Kidney (tissue), 14 donors: Measurements from ENCODE around the gene UROS. TPM values are rescaled to one million over a fixed set of nuclear protein-coding genes. Genes with fewer than 3 reads are reported as not detected.

Experiments
- DNase-seq, 5 donors: peaks; one replicate each; pipeline ENCODE4 v3.0.0-alpha.2; 2013 to 2020
- FAIRE-seq: peaks from 2 replicates; lab custom pipeline; 2012; peaks lifted over from hg19 to GRCh38; lab: Jason Lieb, UNC
- H3K27ac ChIP-seq, 2 donors: one replicate each; pipeline ENCODE4 v1.7.0; 2013; ENCODE audit warnings: low read depth in 2 of 2, low read length in 2 of 2, inconsistent platforms in 1 of 2
- H3K27me3 ChIP-seq: one replicate; pipeline ENCODE4 v1.7.1; 2013; ENCODE audit warnings: low read length, inconsistent platforms; ENCODE audit not compliant: control insufficient read depth, insufficient read depth
- H3K36me3 ChIP-seq, 3 donors: one replicate each; pipeline versions ENCODE4 v1.7.0 to v1.7.1; 2013; ENCODE audit warnings: low read length in 3 of 3, control low read depth in 1 of 3, inconsistent platforms in 1 of 3; ENCODE audit not compliant: insufficient read depth in 3 of 3, control insufficient read depth in 2 of 3
- H3K4me1 ChIP-seq, 3 donors: one replicate each; pipeline versions ENCODE4 v1.7.0 to v1.7.1; 2013; ENCODE audit warnings: low read length in 3 of 3, inconsistent platforms in 1 of 3, low read depth in 1 of 3; ENCODE audit not compliant: control insufficient read depth in 2 of 3, insufficient read depth in 2 of 3
- H3K4me3 ChIP-seq, 3 donors: one replicate each; pipeline versions ENCODE4 v1.7.0 to v1.8.1; 2013; ENCODE audit warnings: low read length in 3 of 3, control low read depth in 1 of 3, inconsistent platforms in 1 of 3
- H3K9ac ChIP-seq, 3 donors: one replicate each; pipeline versions ENCODE4 v1.7.0 to v1.7.1; 2013; ENCODE audit warnings: low read length in 3 of 3, control low read depth in 1 of 3, inconsistent platforms in 1 of 3
- H3K9me3 ChIP-seq, 3 donors: one replicate each; pipeline versions ENCODE4 v1.7.0 to v1.7.1; 2013; ENCODE audit warnings: low read length in 3 of 3, control low read depth in 1 of 3, inconsistent platforms in 1 of 3; ENCODE audit not compliant: control insufficient read depth in 2 of 3, insufficient read depth in 1 of 3
- intact Hi-C: fragments of 100-400 bp; cut with DNase I; formaldehyde crosslinking; loops from one replicate; pipeline ENCODE4 v1.11.1; 2022
- polyA plus RNA-seq: library from polyadenylated mRNA; stranded (reverse); fragments of 350-450 nt; fragmentation: Illumina TruSeq; extraction: RNeasy Lipid Tissue Mini Kit (QIAGEN cat#74804); gene quantifications from one replicate; pipeline ENCODE4 v1.2.3, GENCODE V29; 2014; ENCODE audit warnings: low read depth, low replicate concordance; ENCODE audit not compliant: insufficient read depth
- total RNA-seq: library from RNA; stranded (reverse); fragmentation: NEBNext Ultra II Directional; extraction: Animal tissue kit (Norgen Biotek cat#: 25700); gene quantifications from one replicate; pipeline ENCODE4 v1.2.1, GENCODE V29; 2021
- TF ChIP-seq, protein P1 (sequence below): IDR thresholded peaks from 3 replicates; pipeline ENCODE4 v1.5.1; 2012; ENCODE audit warnings: mild to moderate bottlenecking, moderate library complexity, borderline replicate concordance; ENCODE audit not compliant: insufficient read depth; ENCODE audit errors: extremely low read depth
- donor health status: control.
- donor health status: control.
- donor health status: control.
- donor health status: control.
- donor health status: control.
- donor health status: DM: yes; HTN: yes; CAD: no.
- donor health status: Normal renal cell carcinoma (clear cell type).

UROS gene
- total and polyA plus RNA-seq, 2 donors from 2014 or later = 42.1 to 81.7 TPM

DNA sequence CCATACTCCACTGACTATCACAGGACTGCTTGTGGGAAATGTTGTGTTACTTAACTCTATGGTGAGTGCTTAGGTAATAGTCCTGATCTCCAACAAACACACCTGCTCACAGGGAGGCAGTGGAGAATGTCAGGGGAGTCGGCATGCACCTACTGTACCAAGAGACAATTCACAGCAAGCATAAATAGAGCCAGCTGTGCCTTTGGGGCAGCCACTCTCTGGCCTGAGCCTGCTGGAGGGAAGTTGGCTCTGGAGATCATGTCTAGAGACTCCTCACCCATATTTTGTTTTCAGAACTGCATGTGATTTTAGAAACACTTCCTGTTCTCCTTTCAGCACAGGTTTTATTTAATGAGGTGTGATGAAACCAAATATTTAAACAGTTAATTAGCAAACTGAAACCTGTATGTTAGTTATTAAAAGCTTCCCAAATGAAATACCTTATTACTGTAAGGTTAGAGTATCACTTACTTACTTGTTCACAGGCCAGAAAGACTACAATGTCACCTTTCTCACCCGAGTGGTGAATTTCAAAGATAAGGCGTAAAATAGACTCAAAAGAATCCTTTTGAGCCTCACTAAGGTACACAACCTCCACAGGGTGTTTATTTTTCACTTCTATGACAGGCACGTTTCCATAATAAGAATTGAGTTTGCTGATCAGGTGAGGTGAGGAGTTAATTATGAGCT lies 36.2 kb upstream of the UROS start:
- Histone ChIP-seq H3K4me1 (no peaks in the 10 kb centered on the region), H3K27ac (no peak overlapping the region), H3K9ac (no peak overlapping the region), H3K36me3 (peaks cover 0 to 18% (median 3%) of the 10 kb centered on the region in 3 donors), H3K4me3 (no peak overlapping the region), H3K9me3 (no peaks in the 10 kb centered on the region), H3K27me3 (no peaks in the 10 kb centered on the region)
- FAIRE-seq = no peak
- no peak for DNase-seq
- intact Hi-C loops = no loop called here
- TF ChIP-seq, protein P1, sequence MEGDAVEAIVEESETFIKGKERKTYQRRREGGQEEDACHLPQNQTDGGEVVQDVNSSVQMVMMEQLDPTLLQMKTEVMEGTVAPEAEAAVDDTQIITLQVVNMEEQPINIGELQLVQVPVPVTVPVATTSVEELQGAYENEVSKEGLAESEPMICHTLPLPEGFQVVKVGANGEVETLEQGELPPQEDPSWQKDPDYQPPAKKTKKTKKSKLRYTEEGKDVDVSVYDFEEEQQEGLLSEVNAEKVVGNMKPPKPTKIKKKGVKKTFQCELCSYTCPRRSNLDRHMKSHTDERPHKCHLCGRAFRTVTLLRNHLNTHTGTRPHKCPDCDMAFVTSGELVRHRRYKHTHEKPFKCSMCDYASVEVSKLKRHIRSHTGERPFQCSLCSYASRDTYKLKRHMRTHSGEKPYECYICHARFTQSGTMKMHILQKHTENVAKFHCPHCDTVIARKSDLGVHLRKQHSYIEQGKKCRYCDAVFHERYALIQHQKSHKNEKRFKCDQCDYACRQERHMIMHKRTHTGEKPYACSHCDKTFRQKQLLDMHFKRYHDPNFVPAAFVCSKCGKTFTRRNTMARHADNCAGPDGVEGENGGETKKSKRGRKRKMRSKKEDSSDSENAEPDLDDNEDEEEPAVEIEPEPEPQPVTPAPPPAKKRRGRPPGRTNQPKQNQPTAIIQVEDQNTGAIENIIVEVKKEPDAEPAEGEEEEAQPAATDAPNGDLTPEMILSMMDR = no peak

GRCh38 chr10:125857185-125857760 lies 34.2 kb upstream of the UROS start:
- Histone ChIP-seq H3K9me3 (no peaks in the 10 kb centered on the region), H3K27ac (no peak overlapping the region), H3K36me3 (peaks cover 0 to 22% (median 10%) of the 10 kb centered on the region in 3 donors), H3K27me3 (no peaks in the 10 kb centered on the region), H3K9ac (no peak overlapping the region), H3K4me3 (no peak overlapping the region), H3K4me1 (no peaks in the 10 kb centered on the region)
- TF ChIP-seq, protein P1 = no peak
- FAIRE-seq (no peak), DNase-seq (no peak)
- intact Hi-C loops = no loop called here

GRCh38 chr10:125852487-125852886 lies 29.4 kb upstream of the UROS start:
- FAIRE-seq = no peak

More at GRCh38 chr10:125852487-125852886, 29.4 kb upstream of the UROS start:
- H3K27ac ChIP-seq = no peak overlapping the region
- H3K4me3 ChIP-seq = no peak overlapping the region
- intact Hi-C loops = no loop called here
- H3K4me1 ChIP-seq = no peaks in the 10 kb centered on the region
- H3K27me3 ChIP-seq = no peaks in the 10 kb centered on the region
- no peaks in the 10 kb centered on the region for H3K9me3 ChIP-seq
- peaks cover 0 to 26% (median 23%) of the 10 kb centered on the region in 3 donors for H3K36me3 ChIP-seq
- TF ChIP-seq, protein P1 = no peak
- DNase-seq = no peak
- H3K9ac ChIP-seq = no peak overlapping the region
